ENCODE results near the gene TMEM253. TPM values are rescaled to one million over a fixed set of nuclear protein-coding genes. Genes with fewer than 3 reads are reported as not detected.

Gene TMEM253
- total RNA-seq, 4 donors from 2014 or later = 0.39 to 1.0 TPM; not detected in 2

DNA sequence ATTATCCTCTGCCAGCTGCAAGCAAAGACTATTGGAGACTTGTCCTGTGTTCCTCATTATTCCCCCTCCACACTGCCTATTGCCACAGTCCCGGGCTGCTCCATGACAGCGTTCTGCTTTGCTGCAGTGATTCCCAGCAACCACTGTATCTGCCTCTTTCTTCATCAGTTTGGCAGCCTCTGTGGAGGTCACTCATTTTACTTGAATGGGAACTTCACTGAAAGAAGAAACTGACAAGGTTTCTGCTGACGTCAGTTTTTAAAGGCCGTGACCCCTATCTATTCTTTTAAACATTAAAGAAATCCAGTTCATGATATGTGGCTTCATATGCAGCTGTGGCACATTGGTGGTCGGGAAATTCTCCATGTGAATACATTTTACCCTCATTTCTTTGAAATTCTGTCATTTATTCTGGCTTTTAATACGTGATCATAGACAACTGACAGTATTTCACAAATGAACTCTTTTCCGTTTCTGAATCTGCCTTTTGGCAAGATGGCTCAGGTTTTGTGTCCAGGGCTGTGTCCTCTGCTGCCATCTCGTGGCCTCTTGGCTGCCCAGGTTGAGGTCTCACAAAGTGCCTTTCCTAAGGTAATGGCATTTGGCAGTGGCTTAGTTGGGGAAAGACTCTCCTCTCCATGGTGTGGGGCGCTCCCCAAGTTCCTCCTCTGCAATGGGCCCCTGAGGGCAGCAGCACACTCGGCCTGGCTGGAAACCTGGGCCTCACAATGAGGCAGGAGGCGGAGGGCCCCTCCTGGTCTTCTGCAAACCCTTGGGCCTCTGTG, 5.8 kb downstream of the TMEM253 start:
- TF ChIP-seq POLR2A (IDR thresholded peaks at IDR 0.05) = no peak
- TF ChIP-seq, protein P1, sequence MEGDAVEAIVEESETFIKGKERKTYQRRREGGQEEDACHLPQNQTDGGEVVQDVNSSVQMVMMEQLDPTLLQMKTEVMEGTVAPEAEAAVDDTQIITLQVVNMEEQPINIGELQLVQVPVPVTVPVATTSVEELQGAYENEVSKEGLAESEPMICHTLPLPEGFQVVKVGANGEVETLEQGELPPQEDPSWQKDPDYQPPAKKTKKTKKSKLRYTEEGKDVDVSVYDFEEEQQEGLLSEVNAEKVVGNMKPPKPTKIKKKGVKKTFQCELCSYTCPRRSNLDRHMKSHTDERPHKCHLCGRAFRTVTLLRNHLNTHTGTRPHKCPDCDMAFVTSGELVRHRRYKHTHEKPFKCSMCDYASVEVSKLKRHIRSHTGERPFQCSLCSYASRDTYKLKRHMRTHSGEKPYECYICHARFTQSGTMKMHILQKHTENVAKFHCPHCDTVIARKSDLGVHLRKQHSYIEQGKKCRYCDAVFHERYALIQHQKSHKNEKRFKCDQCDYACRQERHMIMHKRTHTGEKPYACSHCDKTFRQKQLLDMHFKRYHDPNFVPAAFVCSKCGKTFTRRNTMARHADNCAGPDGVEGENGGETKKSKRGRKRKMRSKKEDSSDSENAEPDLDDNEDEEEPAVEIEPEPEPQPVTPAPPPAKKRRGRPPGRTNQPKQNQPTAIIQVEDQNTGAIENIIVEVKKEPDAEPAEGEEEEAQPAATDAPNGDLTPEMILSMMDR (IDR thresholded peaks at IDR 0.05) = peak in 1 of 3 donors; percentile 45
- DNase-seq (ENCODE audit: low spot score in 2 of 2) = peak; percentile 80 to 96
- H3K4me3 ChIP-seq (ENCODE audit: low read depth, poor library complexity, severe bottlenecking) = no peak overlapping the region
- 9 to 14% methylated on average over 11 of the region's 11 CpGs for WGBS, 2 donors
- intact Hi-C loops (cut with DNase I; ENCODE audit: low total_unique reads) = no loop called here

DNA sequence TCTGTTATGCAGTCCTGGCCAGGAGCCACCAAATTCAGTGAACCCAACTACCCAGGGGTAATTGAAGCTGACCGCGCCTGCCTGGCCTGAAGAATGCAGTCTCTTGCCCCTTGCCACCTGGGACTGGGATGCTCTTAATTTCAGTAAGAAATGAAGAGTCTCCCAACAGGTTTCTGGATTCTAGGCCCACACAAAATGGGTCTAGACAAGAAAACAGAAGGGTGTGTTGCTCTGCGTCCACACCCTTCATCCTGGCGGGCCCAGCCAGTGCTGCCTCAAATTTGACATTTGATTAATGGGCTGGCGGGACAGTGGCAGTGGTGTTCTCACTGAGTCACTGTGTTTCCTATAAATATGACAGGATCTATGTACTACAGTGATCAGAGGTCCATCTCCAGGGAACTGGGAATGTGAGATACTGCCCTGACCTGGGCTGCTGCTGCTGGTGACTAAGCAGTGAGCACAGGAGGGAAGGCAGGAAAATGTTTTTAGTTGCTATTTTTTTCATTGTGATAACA, 6.5 kb downstream of the TMEM253 start:
- H3K4me3 ChIP-seq (ENCODE audit: low read depth, poor library complexity, severe bottlenecking) = no peak overlapping the region
- DNase-seq (ENCODE audit: low spot score in 2 of 2) = no peak

DNA sequence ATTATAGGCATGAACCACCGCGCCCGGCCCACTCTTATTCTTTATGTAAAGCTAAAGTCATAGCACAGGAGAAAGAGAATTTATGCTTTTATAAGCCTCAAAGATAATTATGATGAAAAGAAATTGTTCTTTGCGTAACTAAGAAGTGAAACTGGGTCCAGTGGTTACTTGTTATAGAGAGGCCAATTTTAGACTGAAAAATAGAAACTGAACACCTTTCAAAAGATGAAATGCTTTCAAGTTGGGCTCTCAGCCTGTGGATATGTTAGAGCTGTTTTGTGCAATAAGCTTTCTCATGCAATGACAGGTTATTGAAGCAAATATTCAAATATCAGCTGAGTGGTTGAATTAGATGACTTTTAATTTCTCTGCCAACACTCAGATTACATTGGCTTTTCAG, 7.9 kb downstream of the TMEM253 start:
- TF ChIP-seq, protein P1 (IDR thresholded peaks at IDR 0.05) = no peak
- TF ChIP-seq POLR2A (IDR thresholded peaks at IDR 0.05) = no peak
- intact Hi-C loops (cut with DNase I; ENCODE audit: low total_unique reads) = no loop called here
- WGBS, 2 donors = 95% methylated on average over 4 of the region's 4 CpGs
- DNase-seq (ENCODE audit: low spot score in 2 of 2) = no peak
- no peak overlapping the region for H3K4me3 ChIP-seq (ENCODE audit: low read depth, poor library complexity, severe bottlenecking)

More for the DNA sequence above, 6.5 kb downstream of the TMEM253 start:
- TF ChIP-seq POLR2A (IDR thresholded peaks at IDR 0.05) = no peak
- TF ChIP-seq, protein P1 (IDR thresholded peaks at IDR 0.05) = no peak
- 39 to 46% methylated on average over 5 of the region's 5 CpGs for WGBS, 2 donors
- intact Hi-C loops (cut with DNase I; ENCODE audit: low total_unique reads) = no loop called here

DNA sequence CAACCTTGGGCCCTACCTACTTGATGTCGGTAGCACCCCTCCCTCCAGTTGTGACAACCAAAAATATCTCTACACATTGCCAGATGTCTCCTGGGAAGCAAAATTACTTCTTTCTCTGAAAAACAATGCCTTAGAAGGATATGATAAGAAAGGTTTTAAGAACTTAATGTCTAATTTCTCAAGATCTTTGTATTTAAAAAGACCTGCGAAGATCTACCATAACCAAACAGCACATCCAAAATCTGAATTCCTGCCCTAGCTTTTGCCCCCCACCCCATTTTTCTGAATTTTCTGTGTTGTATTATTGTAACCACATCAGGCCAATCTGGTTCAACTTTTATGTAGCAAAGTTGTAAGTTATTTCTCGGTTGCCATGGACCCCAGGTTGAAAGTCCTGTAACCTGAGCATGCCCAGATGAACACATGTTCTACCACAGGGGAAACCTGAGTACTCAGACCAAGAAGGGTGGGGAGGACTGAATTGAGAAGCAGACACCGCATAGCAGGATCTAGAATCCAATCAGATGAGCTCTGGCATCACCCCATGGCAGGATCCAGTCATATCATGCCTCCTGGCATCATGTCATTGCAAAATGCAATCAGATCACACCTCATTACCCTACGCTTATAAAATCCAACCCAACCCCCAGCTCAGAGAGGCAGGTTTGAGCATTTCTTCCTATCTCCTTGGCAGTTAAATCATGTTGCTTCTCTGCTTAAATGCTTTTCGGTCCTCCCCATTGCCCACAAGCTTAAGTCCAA, 8.7 kb downstream of the TMEM253 start:
- no peak for TF ChIP-seq POLR2A (IDR thresholded peaks at IDR 0.05)
- TF ChIP-seq, protein P1 (IDR thresholded peaks at IDR 0.05) = no peak
- peak in 1 of 2 donors; percentile 42 for DNase-seq (ENCODE audit: low spot score in 2 of 2)
- 47 to 52% methylated on average over 6 of the region's 6 CpGs for WGBS, 2 donors
- no peak overlapping the region for H3K4me3 ChIP-seq (ENCODE audit: low read depth, poor library complexity, severe bottlenecking)
- intact Hi-C loops (cut with DNase I; ENCODE audit: low total_unique reads) = no loop called here

DNA sequence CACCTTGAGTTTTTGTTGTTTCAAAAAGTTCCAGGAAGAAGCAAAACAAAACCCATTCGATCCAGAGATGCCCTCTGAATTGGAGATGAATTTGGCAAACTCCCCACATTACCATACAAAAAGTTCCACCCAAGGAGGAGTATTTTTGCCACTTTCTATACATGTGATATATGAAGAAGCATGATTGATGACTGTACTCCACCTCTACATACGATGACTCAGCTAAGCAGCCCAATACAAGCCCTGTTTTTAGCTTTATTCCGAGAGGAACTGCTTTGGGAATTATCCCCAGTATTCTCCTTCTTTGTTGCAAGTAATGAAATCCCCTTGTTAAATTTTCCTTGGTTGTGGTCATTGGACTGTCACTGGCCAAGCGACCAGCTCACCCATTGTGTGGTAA, 11.4 kb downstream of the TMEM253 start:
- WGBS, 2 donors = 57 to 70% methylated on average over 4 of the region's 4 CpGs
- H3K4me3 ChIP-seq (ENCODE audit: low read depth, poor library complexity, severe bottlenecking) = no peak overlapping the region
- TF ChIP-seq POLR2A (IDR thresholded peaks at IDR 0.05) = no peak
- TF ChIP-seq, protein P1 (IDR thresholded peaks at IDR 0.05) = no peak
- DNase-seq (ENCODE audit: low spot score in 2 of 2) = no peak
- intact Hi-C loops (cut with DNase I; ENCODE audit: low total_unique reads) = no loop called here

Measured in lower leg skin (tissue), 4 donors.